ENCODE results near the gene NELL2.

NELL2 gene

GRCh38 chr12:44889162-44889561 is 13.0 kb upstream of the NELL2 start:
- in situ Hi-C loops (cut with MboI; ENCODE audit: low pct_unique_long_range_greater_than_20kb, low sequenced_read_pairs, unreplicated experiment) = no loop called here
- no peak for DNase-seq (ENCODE audit: low spot score)
- TF ChIP-seq, protein P1, sequence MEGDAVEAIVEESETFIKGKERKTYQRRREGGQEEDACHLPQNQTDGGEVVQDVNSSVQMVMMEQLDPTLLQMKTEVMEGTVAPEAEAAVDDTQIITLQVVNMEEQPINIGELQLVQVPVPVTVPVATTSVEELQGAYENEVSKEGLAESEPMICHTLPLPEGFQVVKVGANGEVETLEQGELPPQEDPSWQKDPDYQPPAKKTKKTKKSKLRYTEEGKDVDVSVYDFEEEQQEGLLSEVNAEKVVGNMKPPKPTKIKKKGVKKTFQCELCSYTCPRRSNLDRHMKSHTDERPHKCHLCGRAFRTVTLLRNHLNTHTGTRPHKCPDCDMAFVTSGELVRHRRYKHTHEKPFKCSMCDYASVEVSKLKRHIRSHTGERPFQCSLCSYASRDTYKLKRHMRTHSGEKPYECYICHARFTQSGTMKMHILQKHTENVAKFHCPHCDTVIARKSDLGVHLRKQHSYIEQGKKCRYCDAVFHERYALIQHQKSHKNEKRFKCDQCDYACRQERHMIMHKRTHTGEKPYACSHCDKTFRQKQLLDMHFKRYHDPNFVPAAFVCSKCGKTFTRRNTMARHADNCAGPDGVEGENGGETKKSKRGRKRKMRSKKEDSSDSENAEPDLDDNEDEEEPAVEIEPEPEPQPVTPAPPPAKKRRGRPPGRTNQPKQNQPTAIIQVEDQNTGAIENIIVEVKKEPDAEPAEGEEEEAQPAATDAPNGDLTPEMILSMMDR (IDR thresholded peaks at IDR 0.05; ENCODE audit: extremely low read depth, insufficient read depth, missing control alignments) = no peak

DNA sequence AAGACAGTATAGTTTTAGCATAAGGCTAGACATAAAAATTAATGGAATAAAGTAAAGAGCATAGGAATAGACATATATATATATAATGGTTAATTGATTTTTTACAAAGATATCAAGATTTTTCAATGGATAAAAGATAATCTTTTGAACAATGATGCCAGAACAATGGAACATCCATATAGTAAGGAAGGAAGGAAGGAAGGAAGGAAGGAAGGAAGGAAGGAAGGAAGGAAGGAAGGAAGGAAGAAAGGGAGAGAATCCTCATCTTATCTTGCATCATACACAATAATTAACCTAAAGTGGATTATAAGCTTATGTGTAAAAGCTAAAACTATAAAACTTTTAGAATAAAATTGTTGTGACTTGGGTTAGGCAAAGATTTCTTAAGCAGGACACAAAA is 9.8 kb upstream of the NELL2 start:
- in situ Hi-C loops (cut with MboI; ENCODE audit: low pct_unique_long_range_greater_than_20kb, low sequenced_read_pairs, unreplicated experiment) = no loop called here
- TF ChIP-seq, protein P1 (IDR thresholded peaks at IDR 0.05; ENCODE audit: extremely low read depth, insufficient read depth, missing control alignments) = no peak
- no peak for DNase-seq (ENCODE audit: low spot score)

GRCh38 chr12:44881197-44881596 is 5.1 kb upstream of the NELL2 start:
- in situ Hi-C loops (cut with MboI; ENCODE audit: low pct_unique_long_range_greater_than_20kb, low sequenced_read_pairs, unreplicated experiment) = no loop called here
- TF ChIP-seq, protein P1 (IDR thresholded peaks at IDR 0.05; ENCODE audit: extremely low read depth, insufficient read depth, missing control alignments) = no peak
- DNase-seq (ENCODE audit: low spot score) = no peak

DNA sequence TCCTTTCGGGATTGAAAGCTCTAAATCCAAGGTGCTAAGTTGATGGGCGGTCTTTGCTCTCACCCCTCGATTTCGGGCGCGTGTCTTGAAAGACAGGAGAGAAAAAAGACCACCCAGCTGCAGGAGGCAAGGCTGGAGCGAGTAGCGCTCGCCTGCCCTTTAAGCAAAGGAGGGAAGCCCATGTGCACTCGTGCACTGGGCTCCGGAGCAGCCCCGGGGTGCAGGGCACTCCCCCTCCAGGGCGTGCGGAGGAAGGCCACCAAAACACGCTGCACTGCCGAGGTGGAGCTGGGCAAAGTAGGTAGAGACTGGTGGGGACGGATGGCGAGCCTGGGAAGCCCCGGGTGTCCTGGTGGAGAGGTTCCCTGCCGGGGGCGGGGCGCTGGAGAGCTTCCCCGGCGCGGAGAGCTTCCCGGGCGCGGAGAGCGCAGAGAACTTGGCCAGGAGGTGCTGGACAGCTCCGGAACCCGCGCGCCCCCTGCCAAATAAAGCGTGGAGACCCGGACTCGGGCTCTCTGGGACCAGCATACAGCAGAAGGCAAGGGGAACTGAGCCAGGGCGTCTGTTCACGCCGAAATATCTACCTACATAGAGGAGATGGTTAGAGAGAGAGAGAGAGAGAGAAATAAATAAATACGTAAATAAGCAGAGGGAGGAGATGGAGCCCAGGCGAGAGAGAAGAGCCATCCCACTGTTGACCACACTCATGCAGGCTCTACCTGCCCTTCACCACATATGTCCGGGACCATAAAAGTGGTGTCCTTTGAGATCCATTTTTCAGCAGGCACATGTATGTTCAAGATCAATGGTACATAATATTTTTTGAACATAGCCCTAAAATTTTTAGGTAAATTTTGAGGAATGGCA is 662 bp upstream of the NELL2 start:
- DNase-seq (ENCODE audit: low spot score) = peak; percentile 44

DNA sequence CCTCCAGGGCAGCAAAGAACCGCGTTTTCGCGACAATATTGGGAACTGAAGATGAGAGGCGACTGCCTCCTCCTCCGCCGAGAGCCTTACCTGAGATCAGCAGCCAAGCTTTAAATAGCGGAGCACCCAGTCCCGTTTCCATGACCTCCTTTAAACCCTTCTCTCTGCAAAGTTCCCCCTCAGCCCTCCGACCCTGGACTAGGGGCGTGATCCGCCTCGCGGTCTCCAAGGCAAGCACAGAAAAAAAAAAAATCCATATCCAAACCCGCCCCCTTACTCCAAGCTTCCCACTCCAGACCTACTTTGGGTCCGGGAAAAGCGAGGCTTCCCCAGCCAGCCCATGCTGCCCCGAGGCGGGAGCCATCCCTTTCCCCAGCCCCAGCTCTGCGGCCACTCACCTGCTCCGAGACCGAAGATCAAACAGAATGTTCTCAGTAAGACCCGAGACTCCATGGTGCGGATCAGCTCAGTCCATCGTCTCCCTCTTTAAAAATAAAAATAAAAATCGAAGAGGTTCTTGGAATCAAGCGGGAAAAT is 630 bp downstream of the NELL2 start:
- TF ChIP-seq, protein P1 (IDR thresholded peaks at IDR 0.05; ENCODE audit: extremely low read depth, insufficient read depth, missing control alignments) = no peak
- in situ Hi-C loops (cut with MboI; ENCODE audit: low pct_unique_long_range_greater_than_20kb, low sequenced_read_pairs, unreplicated experiment) = no loop called here
- DNase-seq (ENCODE audit: low spot score) = peak; percentile 25

More for the DNA sequence above, 662 bp upstream of the NELL2 start:
- TF ChIP-seq, protein P1 (IDR thresholded peaks at IDR 0.05; ENCODE audit: extremely low read depth, insufficient read depth, missing control alignments) = no peak
- in situ Hi-C loops (cut with MboI; ENCODE audit: low pct_unique_long_range_greater_than_20kb, low sequenced_read_pairs, unreplicated experiment) = no loop called here

GRCh38 chr12:44874981-44875416 is 1.1 kb downstream of the NELL2 start:
- TF ChIP-seq, protein P1 (IDR thresholded peaks at IDR 0.05; ENCODE audit: extremely low read depth, insufficient read depth, missing control alignments) = no peak
- peak; percentile 30 for DNase-seq (ENCODE audit: low spot score)
- in situ Hi-C loops (cut with MboI; ENCODE audit: low pct_unique_long_range_greater_than_20kb, low sequenced_read_pairs, unreplicated experiment) = no loop called here

All from GM13977 (cell line).